HUES64 (cell line): ENCODE data around the gene C9.
"Not testable (repeated sequence)": the region's sequence is repeated elsewhere in the genome, so short reads cannot be mapped to it uniquely, and the experiment has no call there.

Source experiments
- H3K27ac ChIP-seq: 2 replicates; pipeline ENCODE4 v1.7.0; 2013; ENCODE audit warnings: low read depth, low read length, inconsistent platforms
- H3K27me3 ChIP-seq: 2 replicates; pipeline ENCODE4 v1.6.1; 2013; ENCODE audit warnings: mild to moderate bottlenecking, low read length; ENCODE audit not compliant: insufficient read depth
- H3K36me3 ChIP-seq: 2 replicates; pipeline ENCODE4 v1.6.1; 2013; ENCODE audit warnings: mild to moderate bottlenecking, low read length; ENCODE audit not compliant: insufficient read depth
- H3K4me1 ChIP-seq: 2 replicates; pipeline ENCODE4 v1.6.1; 2013; ENCODE audit warnings: mild to moderate bottlenecking, low read length, moderate library complexity; ENCODE audit not compliant: insufficient read depth
- H3K4me3 ChIP-seq: 2 replicates; pipeline ENCODE4 v1.5.1; 2013; ENCODE audit warnings: mild to moderate bottlenecking, low read length, moderate library complexity
- H3K9ac ChIP-seq: 2 replicates; pipeline ENCODE4 v1.6.1; 2013; ENCODE audit warnings: mild to moderate bottlenecking, low read depth, low read length
- H3K9me3 ChIP-seq: 2 replicates; pipeline ENCODE4 v1.6.1; 2013; ENCODE audit warnings: low read depth, low read length; ENCODE audit not compliant: insufficient read depth
- WGBS: fragments of 150-250, 120-280 bp; methylation state at CpG from one replicate; pipeline ENCODE4 v1.1.7; 2013; ENCODE audit warnings: missing lambda C conversion rate; 5-methylcytosine and 5-hydroxymethylcytosine counted together

Gene C9

DNA sequence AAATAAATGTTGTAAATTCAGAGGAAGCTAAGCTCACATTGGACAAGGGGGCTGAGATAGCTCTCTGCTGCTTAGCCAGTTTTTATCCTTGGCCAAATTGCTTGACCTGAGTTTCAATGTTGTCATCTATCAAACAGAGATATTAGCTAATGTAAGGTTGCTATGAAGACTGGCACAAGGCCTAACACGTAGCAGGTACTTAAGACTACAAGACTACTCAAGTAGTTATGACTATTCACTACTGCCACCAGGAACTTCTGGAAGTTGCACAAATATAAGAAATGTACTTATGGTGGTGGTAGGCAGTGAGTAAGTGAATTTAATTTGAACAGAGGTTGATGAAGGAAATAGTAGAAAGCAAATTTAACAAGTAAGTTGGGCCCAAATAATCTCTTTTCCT is 127.6 kb downstream of the C9 start:
- Histone ChIP-seq H3K4me1 (no peaks in the 10 kb centered on the region), H3K9ac (no peak overlapping the region), H3K36me3 (no peaks in the 10 kb centered on the region), H3K4me3 (no peak overlapping the region), H3K27me3 (no peaks in the 10 kb centered on the region), H3K9me3 (no peaks in the 10 kb centered on the region), H3K27ac (no peak overlapping the region)
- WGBS: 100% methylated on average over 1 of the region's 1 CpG

DNA sequence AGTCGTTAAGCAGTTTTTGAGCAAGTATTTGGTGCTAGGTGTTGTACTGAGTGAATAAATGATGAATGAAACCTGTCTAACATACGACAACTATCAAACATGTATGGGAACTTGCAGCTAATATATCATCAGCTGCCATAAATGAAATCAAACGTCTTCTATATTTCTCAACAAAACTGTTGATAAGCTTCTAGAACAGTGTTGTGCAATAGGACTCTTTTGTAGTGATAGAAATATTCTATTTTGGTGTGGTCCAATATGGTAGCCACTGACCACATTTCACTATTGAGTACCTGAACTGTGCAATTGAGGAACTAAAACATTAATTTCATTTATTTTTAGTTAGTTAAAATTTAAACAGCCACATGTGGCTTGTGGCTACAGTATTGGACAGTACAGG is 128.6 kb downstream of the C9 start:
- Histone ChIP-seq H3K27ac (no peak overlapping the region), H3K4me3 (no peak overlapping the region), H3K27me3 (no peaks in the 10 kb centered on the region), H3K9me3 (no peaks in the 10 kb centered on the region), H3K36me3 (no peaks in the 10 kb centered on the region), H3K4me1 (no peaks in the 10 kb centered on the region), H3K9ac (no peak overlapping the region)
- 78% methylated on average over 2 of the region's 3 CpGs for WGBS

DNA sequence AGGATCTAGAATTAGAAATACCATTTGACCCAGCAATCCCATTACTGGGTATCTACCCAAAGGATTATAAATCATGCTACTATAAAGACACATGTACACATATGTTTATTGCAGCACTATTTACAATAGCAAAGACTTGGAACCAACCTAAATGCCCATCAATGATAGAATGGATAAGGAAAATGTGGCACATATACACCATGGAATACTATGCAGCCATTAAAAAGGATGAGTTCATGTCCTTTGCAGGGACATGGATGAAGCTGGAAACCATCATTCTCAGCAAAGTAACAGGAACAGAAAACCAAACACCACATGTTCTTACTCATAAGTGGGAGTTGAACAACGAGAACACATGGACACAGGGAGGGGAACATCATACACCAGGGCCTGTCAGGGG is 129.8 kb downstream of the C9 start:
- 100% methylated on average over 1 of the region's 1 CpG for WGBS

More for the DNA sequence above, 129.8 kb downstream of the C9 start:
- not testable (repeated sequence) for H3K9me3 ChIP-seq, H3K4me3 ChIP-seq, H3K27ac ChIP-seq, H3K4me1 ChIP-seq, H3K36me3 ChIP-seq, H3K27me3 ChIP-seq, H3K9ac ChIP-seq
